HepG2 (cell line): Measurements from ENCODE around the gene CCDC121. TPM values are rescaled to one million over a fixed set of nuclear protein-coding genes. Genes with fewer than 3 reads are reported as not detected.

Experiments used
- ATAC-seq: fragments of 200-7000 bp; cut with Tn5 transposase; 3 replicates; pipeline ENCODE4 v1.9.1; 2020; ENCODE audit warnings: mild to moderate bottlenecking, moderate library complexity
- BruUV-seq: library from RNA; stranded (reverse); fragments of 400-500 nt; replicated peaks from 2 replicates; lab custom pipeline; 2021; lab: Mats Ljungman, UMichigan
- CTCF ChIA-PET: fragments of 300-600 bp; formaldehyde crosslinking; extraction: SDS; loops from one replicate; lab custom pipeline; 2021; ENCODE audit warnings: low total read pairs, inconsistent platforms, low intra/inter-chr PET ratio; lab: Yijun Ruan, JAX
- POLR2A ChIA-PET: fragments of 350-600 bp; sonication (Branson Sonifier 250); formaldehyde crosslinking; loops from one replicate; lab custom pipeline; 2020; ENCODE audit warnings: antibody characterized with exemption, inconsistent platforms; lab: Yijun Ruan, JAX
- DNase-seq: peaks from one replicate; pipeline ENCODE4 v3.0.0-alpha.2; 2015; ENCODE audit warnings: low spot score
- FAIRE-seq: peaks from 3 replicates; lab custom pipeline; 2011; peaks lifted over from hg19 to GRCh38; lab: Jason Lieb, UNC
- H2AFZ ChIP-seq: one replicate; pipeline ENCODE4 v1.6.1; 2011; ENCODE audit warnings: low read length, inconsistent platforms
- H3K27ac ChIP-seq: fragments of 300-600 bp; 3 replicates; pipeline ENCODE4 v1.8.0; 2011; ENCODE audit warnings: mixed run types, mild to moderate bottlenecking, mixed read lengths, low read length, inconsistent platforms; ENCODE audit not compliant: insufficient read depth; ENCODE audit errors: extremely low read length
- H3K27me3 ChIP-seq, 2 experiments: fragments of 200-600 bp in 1 of 2; 2 replicates in 1 of 2; 3 replicates in 1 of 2; pipeline versions ENCODE4 v1.6.0 to v1.8.0; 2011; ENCODE audit warnings: low read length in 2 of 2, mild to moderate bottlenecking in 2 of 2, moderate library complexity in 2 of 2, inconsistent platforms in 1 of 2; ENCODE audit not compliant: insufficient read depth in 2 of 2, control insufficient read depth in 1 of 2
- H3K36me3 ChIP-seq, 2 experiments: fragments of 200-600 bp in 1 of 2; replicated peaks in 1 of 2; 2 replicates in 1 of 2; 3 replicates in 1 of 2; pipeline versions ENCODE4 v1.5.1 to v1.8.0; 2011; ENCODE audit warnings: low read length in 2 of 2, inconsistent platforms in 1 of 2; ENCODE audit not compliant: insufficient read depth in 2 of 2, control insufficient read depth in 1 of 2
- H3K4me1 ChIP-seq: 2 replicates; pipeline ENCODE4 v1.5.1; 2012; ENCODE audit warnings: low read length, inconsistent platforms; ENCODE audit not compliant: insufficient read depth
- H3K4me2 ChIP-seq: 2 replicates; pipeline ENCODE4 v1.6.0; 2011; ENCODE audit warnings: low read depth, low read length, inconsistent platforms
- H3K4me3 ChIP-seq, 3 experiments: fragments of 200-600 bp in 1 of 3; sonication (generic), shearing (Covaris generic) in 1 of 3; replicated peaks in 1 of 3; 2 replicates each; pipeline ENCODE4 v1.5.1; 2011 to 2016; ENCODE audit warnings: low read length in 3 of 3, inconsistent platforms in 2 of 3, low read depth in 2 of 3, mild to moderate bottlenecking in 2 of 3, control low read depth in 1 of 3, mixed read lengths in 1 of 3; ENCODE audit not compliant: insufficient read depth in 1 of 3
- H3K79me2 ChIP-seq: one replicate; pipeline ENCODE4 v1.6.1; 2011; ENCODE audit warnings: low read length, inconsistent platforms; ENCODE audit not compliant: insufficient read depth
- H3K9ac ChIP-seq: 2 replicates; pipeline ENCODE4 v1.6.0; 2011; ENCODE audit warnings: mild to moderate bottlenecking, low read depth, low read length, inconsistent platforms; ENCODE audit not compliant: insufficient read depth
- H3K9me3 ChIP-seq: 2 replicates; pipeline ENCODE4 v1.5.1; 2012; ENCODE audit warnings: mild to moderate bottlenecking, low read length
- H4K20me1 ChIP-seq: 2 replicates; pipeline ENCODE4 v1.6.0; 2011; ENCODE audit warnings: inconsistent platforms, mild to moderate bottlenecking, low read length, moderate library complexity; ENCODE audit not compliant: insufficient read depth
- CEBPB ChIP-seq: IDR thresholded peaks from 2 replicates; pipeline ENCODE4 v1.6.1; 2011; ENCODE audit warnings: low read depth, low read length, improper control_type of control experiment, borderline replicate concordance
- FIP1L1 ChIP-seq: fragments of 200-400 bp; formaldehyde crosslinking; IDR thresholded peaks from 2 replicates; pipeline ENCODE4 v1.6.1; 2018; ENCODE audit warnings: low read depth, mild to moderate bottlenecking, low read length, moderate library complexity, borderline replicate concordance; ENCODE audit not compliant: insufficient read depth
- JUN ChIP-seq: sonication (generic); formaldehyde crosslinking; IDR thresholded peaks from 2 replicates; pipeline ENCODE4 v1.4.0; 2020; ENCODE audit warnings: mild to moderate bottlenecking, missing genetic modification reagents
- MBNL3 ChIP-seq: fragments of 250-450 bp; sonication (Bioruptor Pico); conservative IDR thresholded peaks from 2 replicates; pipeline ENCODE4 v1.8.0; 2022; ENCODE audit warnings: mild to moderate bottlenecking, inconsistent platforms
- NFE2 ChIP-seq: sonication (generic); formaldehyde crosslinking; IDR thresholded peaks from 2 replicates; pipeline ENCODE4 v1.4.0; 2020; ENCODE audit warnings: missing genetic modification reagents
- NR1H2 ChIP-seq: sonication (generic); formaldehyde crosslinking; IDR thresholded peaks from 2 replicates; pipeline ENCODE4 v1.8.1; 2022; ENCODE audit warnings: low read depth, missing genetic modification reagents, borderline replicate concordance
- POGZ ChIP-seq: sonication (generic); formaldehyde crosslinking; IDR thresholded peaks from 2 replicates; pipeline ENCODE4 v1.4.0; 2020; ENCODE audit warnings: mild to moderate bottlenecking, missing genetic modification reagents
- ZNF224 ChIP-seq: sonication (generic); formaldehyde crosslinking; IDR thresholded peaks from 2 replicates; pipeline ENCODE4 v1.5.0; 2020; ENCODE audit warnings: mild to moderate bottlenecking, missing genetic modification reagents
- ZNF468 ChIP-seq: sonication (generic); formaldehyde crosslinking; IDR thresholded peaks from 2 replicates; pipeline ENCODE4 v1.8.0; 2022; ENCODE audit warnings: mild to moderate bottlenecking, moderate library complexity, missing genetic modification reagents
- ZNF674 ChIP-seq: sonication (generic); formaldehyde crosslinking; IDR thresholded peaks from 2 replicates; pipeline ENCODE4 v1.5.0; 2020; ENCODE audit warnings: low read depth, mild to moderate bottlenecking, missing genetic modification reagents
- ZNF883 ChIP-seq: sonication (generic); formaldehyde crosslinking; IDR thresholded peaks from 2 replicates; pipeline ENCODE4 v1.5.1; 2020; ENCODE audit warnings: mild to moderate bottlenecking, missing genetic modification reagents; ENCODE audit errors: not compliant biosample characterization
- ZZZ3 ChIP-seq: sonication (generic); formaldehyde crosslinking; IDR thresholded peaks from 2 replicates; pipeline ENCODE4 v1.4.0; 2020; ENCODE audit warnings: missing genetic modification reagents, mild to moderate bottlenecking, borderline replicate concordance
- WGBS: methylation state at CpG from one replicate; pipeline ENCODE4 v1.1.6; 2017; ENCODE audit warnings: low lambda C conversion rate; 5-methylcytosine and 5-hydroxymethylcytosine counted together
- in situ Hi-C: cut with HindIII; loops from 2 replicates; pipeline ENCODE4 v1.10.0; 2017; ENCODE audit warnings: low pct_unique_long_range_greater_than_20kb; ENCODE audit not compliant: extremely low pct_ligation_motif_present
- intact Hi-C: fragments of 100-400 bp; cut with micrococcal nuclease; formaldehyde crosslinking; loops from one replicate; pipeline ENCODE4 v1.10.0; 2022; ENCODE audit not compliant: unreplicated experiment
- polyA plus RNA-seq, 8 experiments: library from polyadenylated mRNA; depleted of rRNA in 3 of 8; stranded (reverse) in 7 of 8; unstranded in 1 of 8; fragments of >200 nt; fragmentation: Illumina TruSeq in 4 of 8; extraction: Trizol in 4 of 8; gene quantifications; 2 replicates each; pipeline versions ENCODE4 v1.2.1 to v1.2.3, GENCODE V29; 2011 to 2016; ENCODE audit warnings: low read depth in 4 of 8, missing spikeins in 1 of 8, mixed read lengths in 1 of 8; ENCODE audit not compliant: insufficient read depth in 1 of 8
- total RNA-seq, 5 experiments: library from RNA; depleted of rRNA; stranded (reverse); fragments of >200 nt; fragmentation: Illumina TruSeq; extraction: Trizol; gene quantifications; 2 replicates each; pipeline ENCODE4 v1.2.3, GENCODE V29; 2016; ENCODE audit warnings: low read depth in 1 of 5
- TF ChIP-seq, protein P1 (sequence below): sonication (generic); formaldehyde crosslinking; IDR thresholded peaks from 2 replicates; pipeline ENCODE4 v1.9.0; 2022; ENCODE audit warnings: low read depth, missing genetic modification reagents
- TF ChIP-seq, protein P2 (sequence below): IDR thresholded peaks from 2 replicates; pipeline ENCODE4 v1.6.1; 2016
- TF ChIP-seq, protein P3 (sequence below): sonication (generic); formaldehyde crosslinking; IDR thresholded peaks from 2 replicates; pipeline ENCODE4; 2020; ENCODE audit warnings: missing genetic modification reagents, mild to moderate bottlenecking, borderline replicate concordance

Gene CCDC121
- total and polyA plus RNA-seq, 2 of the 13 experiments (the other 11 are each of a cell fraction or from before 2014, with no cell fraction given), result 1.9 to 3.0 TPM

DNA sequence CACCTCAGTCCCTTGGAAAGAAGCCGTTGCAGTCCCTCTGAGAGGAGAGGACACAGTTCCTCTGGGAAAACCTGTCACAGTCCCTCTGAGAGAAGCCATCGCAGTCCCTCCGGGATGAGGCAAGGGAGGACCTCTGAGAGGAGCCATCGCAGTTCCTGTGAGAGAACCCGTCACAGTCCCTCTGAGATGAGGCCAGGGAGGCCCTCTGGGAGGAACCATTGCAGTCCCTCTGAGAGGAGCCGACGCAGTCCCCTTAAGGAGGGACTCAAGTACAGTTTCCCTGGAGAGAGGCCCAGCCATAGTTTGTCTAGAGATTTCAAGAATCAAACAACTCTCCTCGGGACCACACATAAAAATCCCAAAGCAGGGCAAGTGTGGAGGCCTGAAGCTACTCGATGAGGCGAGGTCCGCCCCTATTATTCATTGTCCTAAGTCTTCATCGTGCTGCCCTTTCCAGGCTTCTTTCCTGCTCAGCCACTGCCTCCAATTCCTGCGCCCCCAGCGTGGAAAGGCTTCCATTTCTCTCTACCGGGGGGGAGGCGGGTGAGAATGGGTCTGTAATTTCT lies 46.6 kb downstream of the CCDC121 start:
- H3K9me3 ChIP-seq, result no peaks in the 10 kb centered on the region
- intact Hi-C loops, result loop anchor here (5.0 kb wide), 1 partner anchor 85 kb away; the partner anchor contains the start of genes FNDC4 and GCKR
- DNase-seq (no peak), FAIRE-seq (no peak), ATAC-seq (peak; percentile 4; the same call in 2 of the 3 replicates)
- ChIA-PET CTCF (interaction anchor here (1.1 kb wide), 1 partner anchor 212 kb away, joined by 3 read pairs; the partner anchor contains the start of genes EIF2B4 and SNX17), POLR2A (interaction anchor here (0.7 to 2.3 kb wide), 25 partner anchors 9 to 1338 kb away, joined by 3 to 25 read pairs (median 4); partner anchors contain the start of genes CCDC121, FNDC4, GPN1 and GTF3C2)
- peak overlapping the region; percentile 4 for H2AFZ ChIP-seq
- WGBS, result 90% methylated on average over 15 of the region's 16 CpGs
- peaks cover 49% of the 10 kb centered on the region for H3K4me1 ChIP-seq
- in situ Hi-C loops, result no loop called here
- peak overlapping the region; percentile 94 for H3K4me2 ChIP-seq
- peak overlapping the region; percentile 58 for H3K9ac ChIP-seq
- H3K4me3 ChIP-seq, result peak overlapping the region; percentile 45 to 87 (median 46); a peak in 5 of 6 replicates
- H3K36me3 ChIP-seq, result no peaks in the 10 kb centered on the region; a peak in 1 of 5 replicates
- peaks cover 43% of the 10 kb centered on the region for H3K79me2 ChIP-seq
- peak overlapping the region; percentile 52 for H3K27ac ChIP-seq
- H4K20me1 ChIP-seq, result peaks cover 17% of the 10 kb centered on the region
- TSS peak; percentile 82 for BruUV-seq
- H3K27me3 ChIP-seq, result no peaks in the 10 kb centered on the region; a peak in 1 of 5 replicates
- TF ChIP-seq POGZ, result no peak
- no peak for TF ChIP-seq ZNF883 (CRISPR knock-in tag)
- TF ChIP-seq ZNF468 (CRISPR knock-in tag), result no peak
- no peak for TF ChIP-seq NFE2 (CRISPR knock-in tag)
- TF ChIP-seq FIP1L1, result no peak
- TF ChIP-seq MBNL3 (CRISPR knock-in tag), result no peak
- TF ChIP-seq, protein P1, sequence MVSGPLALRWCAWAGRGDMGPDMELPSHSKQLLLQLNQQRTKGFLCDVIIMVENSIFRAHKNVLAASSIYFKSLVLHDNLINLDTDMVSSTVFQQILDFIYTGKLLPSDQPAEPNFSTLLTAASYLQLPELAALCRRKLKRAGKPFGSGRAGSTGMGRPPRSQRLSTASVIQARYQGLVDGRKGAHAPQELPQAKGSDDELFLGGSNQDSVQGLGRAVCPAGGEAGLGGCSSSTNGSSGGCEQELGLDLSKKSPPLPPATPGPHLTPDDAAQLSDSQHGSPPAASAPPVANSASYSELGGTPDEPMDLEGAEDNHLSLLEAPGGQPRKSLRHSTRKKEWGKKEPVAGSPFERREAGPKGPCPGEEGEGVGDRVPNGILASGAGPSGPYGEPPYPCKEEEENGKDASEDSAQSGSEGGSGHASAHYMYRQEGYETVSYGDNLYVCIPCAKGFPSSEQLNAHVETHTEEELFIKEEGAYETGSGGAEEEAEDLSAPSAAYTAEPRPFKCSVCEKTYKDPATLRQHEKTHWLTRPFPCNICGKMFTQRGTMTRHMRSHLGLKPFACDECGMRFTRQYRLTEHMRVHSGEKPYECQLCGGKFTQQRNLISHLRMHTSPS, result no peak
- no peak for TF ChIP-seq NR1H2
- no peak for TF ChIP-seq JUN (CRISPR knock-in tag)
- no peak for TF ChIP-seq CEBPB
- TF ChIP-seq, protein P2, sequence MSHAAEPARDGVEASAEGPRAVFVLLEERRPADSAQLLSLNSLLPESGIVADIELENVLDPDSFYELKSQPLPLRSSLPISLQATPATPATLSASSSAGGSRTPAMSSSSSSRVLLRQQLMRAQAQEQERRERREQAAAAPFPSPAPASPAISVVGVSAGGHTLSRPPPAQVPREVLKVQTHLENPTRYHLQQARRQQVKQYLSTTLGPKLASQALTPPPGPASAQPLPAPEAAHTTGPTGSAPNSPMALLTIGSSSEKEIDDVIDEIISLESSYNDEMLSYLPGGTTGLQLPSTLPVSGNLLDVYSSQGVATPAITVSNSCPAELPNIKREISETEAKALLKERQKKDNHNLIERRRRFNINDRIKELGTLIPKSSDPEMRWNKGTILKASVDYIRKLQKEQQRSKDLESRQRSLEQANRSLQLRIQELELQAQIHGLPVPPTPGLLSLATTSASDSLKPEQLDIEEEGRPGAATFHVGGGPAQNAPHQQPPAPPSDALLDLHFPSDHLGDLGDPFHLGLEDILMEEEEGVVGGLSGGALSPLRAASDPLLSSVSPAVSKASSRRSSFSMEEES, result no peak
- TF ChIP-seq ZNF674 (CRISPR knock-in tag), result 0 out of 2 replicates have a peak, but pooled peaks have one; percentile 72
- TF ChIP-seq, protein P3, sequence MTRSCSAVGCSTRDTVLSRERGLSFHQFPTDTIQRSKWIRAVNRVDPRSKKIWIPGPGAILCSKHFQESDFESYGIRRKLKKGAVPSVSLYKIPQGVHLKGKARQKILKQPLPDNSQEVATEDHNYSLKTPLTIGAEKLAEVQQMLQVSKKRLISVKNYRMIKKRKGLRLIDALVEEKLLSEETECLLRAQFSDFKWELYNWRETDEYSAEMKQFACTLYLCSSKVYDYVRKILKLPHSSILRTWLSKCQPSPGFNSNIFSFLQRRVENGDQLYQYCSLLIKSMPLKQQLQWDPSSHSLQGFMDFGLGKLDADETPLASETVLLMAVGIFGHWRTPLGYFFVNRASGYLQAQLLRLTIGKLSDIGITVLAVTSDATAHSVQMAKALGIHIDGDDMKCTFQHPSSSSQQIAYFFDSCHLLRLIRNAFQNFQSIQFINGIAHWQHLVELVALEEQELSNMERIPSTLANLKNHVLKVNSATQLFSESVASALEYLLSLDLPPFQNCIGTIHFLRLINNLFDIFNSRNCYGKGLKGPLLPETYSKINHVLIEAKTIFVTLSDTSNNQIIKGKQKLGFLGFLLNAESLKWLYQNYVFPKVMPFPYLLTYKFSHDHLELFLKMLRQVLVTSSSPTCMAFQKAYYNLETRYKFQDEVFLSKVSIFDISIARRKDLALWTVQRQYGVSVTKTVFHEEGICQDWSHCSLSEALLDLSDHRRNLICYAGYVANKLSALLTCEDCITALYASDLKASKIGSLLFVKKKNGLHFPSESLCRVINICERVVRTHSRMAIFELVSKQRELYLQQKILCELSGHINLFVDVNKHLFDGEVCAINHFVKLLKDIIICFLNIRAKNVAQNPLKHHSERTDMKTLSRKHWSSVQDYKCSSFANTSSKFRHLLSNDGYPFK (CRISPR knock-in tag), result no peak
- TF ChIP-seq ZNF224 (CRISPR knock-in tag), result 0 out of 2 replicates have a peak, but pooled peaks have one; percentile 36
- TF ChIP-seq ZZZ3 (CRISPR knock-in tag), result no peak
